ENCODE results near the gene DOCK9. TPM values are rescaled to one million over a fixed set of nuclear protein-coding genes. Genes with fewer than 3 reads are reported as not detected.

Gene DOCK9
- total RNA-seq, 4 donors from 2014 or later = 127 to 191 (median 154) TPM

DNA sequence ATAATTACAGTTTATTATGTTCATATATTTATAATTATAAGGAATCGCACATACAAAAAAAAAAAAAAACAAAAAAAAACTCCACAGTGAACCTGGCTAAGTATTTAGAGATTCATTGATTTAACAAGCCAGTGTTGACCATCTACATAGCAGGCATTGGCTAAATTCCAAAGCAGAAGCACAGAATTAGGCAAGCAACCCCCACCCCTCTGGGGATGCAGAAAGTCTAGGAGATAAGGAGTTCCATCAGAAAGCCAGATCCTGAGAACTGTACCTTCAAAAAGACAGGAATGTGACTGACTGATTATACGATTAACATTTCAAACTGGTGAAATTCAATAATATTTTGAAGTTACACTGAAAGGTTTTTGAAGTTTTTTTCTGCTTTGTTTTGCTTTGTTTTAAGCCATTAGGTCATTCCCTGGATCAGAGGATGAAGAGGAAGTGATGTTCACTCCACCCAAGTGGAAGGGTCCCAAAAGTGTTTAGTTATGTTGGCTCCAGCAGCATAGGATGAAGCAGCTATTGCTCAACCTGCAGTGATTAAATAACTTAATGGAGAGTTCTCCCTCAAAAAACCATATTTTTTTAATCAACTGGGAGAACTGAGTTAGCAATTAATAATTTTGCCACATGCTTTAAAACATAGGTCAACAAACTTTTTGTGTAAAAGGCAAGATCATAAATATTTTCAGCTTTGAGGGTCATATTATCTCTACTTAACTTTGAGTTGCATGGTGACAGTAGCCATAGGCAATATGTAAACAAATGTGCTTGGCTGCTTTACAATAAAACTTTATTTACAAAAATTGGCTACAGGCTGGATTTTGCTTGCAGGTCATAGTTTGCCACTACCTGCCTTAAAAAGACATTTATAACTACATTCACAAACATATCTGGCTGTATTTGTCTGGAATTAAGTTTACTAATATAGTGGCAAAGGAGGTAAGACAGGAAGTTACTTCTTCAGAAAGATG lies 49.6 kb downstream of the DOCK9 start:
- peak; percentile 84 for DNase-seq (ENCODE audit: extremely low spot score)
- peaks cover 0 to 22% (median 0%) of the 10 kb centered on the region in 4 donors for H3K36me3 ChIP-seq
- WGBS = 77% methylated on average over 2 of the region's 2 CpGs
- peaks cover 13 to 35% (median 20%) of the 10 kb centered on the region in 4 donors for H3K4me1 ChIP-seq
- TF ChIP-seq POLR2AphosphoS5 (IDR thresholded peaks at IDR 0.05) (peak; percentile 18 to 40), EP300 (IDR thresholded peaks at IDR 0.05) (no peak)
- H3K27ac ChIP-seq (replicated peaks in 1 of 4) = peak overlapping the region; percentile 31 to 56 (median 46)
- intact Hi-C loops (cut with DNase I) = no loop called here
- no peaks in the 10 kb centered on the region for H3K27me3 ChIP-seq
- no peaks in the 10 kb centered on the region for H3K9me3 ChIP-seq
- no peak overlapping the region for H3K4me3 ChIP-seq

DNA sequence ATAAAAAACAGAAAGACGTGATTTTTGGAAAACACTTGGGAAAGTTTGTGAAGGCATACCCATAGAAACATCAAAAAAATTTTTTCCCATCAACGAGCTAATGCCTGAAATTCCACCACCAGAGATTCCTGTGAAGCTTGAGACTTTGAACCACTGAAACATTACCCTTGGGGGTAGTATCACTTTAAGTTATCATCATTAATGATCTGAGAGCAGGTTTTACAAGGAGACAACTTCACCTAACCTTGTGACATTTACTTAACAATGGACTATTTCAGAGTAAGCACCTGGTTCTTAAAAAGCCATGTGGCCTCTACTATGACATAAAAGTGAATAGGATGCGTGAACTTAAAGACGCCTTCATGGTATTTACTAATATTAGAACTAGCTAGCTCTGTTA lies 51.9 kb downstream of the DOCK9 start:
- 88% methylated on average over 4 of the region's 4 CpGs for WGBS
- Histone ChIP-seq H3K4me1 (peaks cover 14 to 41% (median 29%) of the 10 kb centered on the region in 4 donors), H3K36me3 (peaks cover 0 to 40% (median 14%) of the 10 kb centered on the region in 4 donors), H3K27ac (replicated peaks in 1 of 4) (no peak overlapping the region), H3K4me3 (no peak overlapping the region), H3K9me3 (no peaks in the 10 kb centered on the region), H3K27me3 (no peaks in the 10 kb centered on the region)
- no peak for DNase-seq (ENCODE audit: extremely low spot score)
- TF ChIP-seq POLR2A (IDR thresholded peaks at IDR 0.05; ENCODE audit: low read depth) (no peak), POLR2AphosphoS5 (IDR thresholded peaks at IDR 0.05) (no peak), EP300 (IDR thresholded peaks at IDR 0.05) (no peak)
- TF ChIP-seq, protein P1, sequence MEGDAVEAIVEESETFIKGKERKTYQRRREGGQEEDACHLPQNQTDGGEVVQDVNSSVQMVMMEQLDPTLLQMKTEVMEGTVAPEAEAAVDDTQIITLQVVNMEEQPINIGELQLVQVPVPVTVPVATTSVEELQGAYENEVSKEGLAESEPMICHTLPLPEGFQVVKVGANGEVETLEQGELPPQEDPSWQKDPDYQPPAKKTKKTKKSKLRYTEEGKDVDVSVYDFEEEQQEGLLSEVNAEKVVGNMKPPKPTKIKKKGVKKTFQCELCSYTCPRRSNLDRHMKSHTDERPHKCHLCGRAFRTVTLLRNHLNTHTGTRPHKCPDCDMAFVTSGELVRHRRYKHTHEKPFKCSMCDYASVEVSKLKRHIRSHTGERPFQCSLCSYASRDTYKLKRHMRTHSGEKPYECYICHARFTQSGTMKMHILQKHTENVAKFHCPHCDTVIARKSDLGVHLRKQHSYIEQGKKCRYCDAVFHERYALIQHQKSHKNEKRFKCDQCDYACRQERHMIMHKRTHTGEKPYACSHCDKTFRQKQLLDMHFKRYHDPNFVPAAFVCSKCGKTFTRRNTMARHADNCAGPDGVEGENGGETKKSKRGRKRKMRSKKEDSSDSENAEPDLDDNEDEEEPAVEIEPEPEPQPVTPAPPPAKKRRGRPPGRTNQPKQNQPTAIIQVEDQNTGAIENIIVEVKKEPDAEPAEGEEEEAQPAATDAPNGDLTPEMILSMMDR (IDR thresholded peaks at IDR 0.05) = no peak
- intact Hi-C loops (cut with DNase I) = no loop called here

GRCh38 chr13:98923641-98924397 lies 54.0 kb downstream of the DOCK9 start:
- intact Hi-C loops (cut with DNase I) = no loop called here
- peak; percentile 26 for DNase-seq (ENCODE audit: extremely low spot score)
- Histone ChIP-seq H3K4me3 (no peak overlapping the region), H3K4me1 (peaks cover 19 to 37% (median 29%) of the 10 kb centered on the region in 4 donors), H3K27ac (replicated peaks in 1 of 4) (peak overlapping the region in 3 of 4 donors; percentile 31 to 47 (median 38)), H3K36me3 (peaks cover 0 to 55% (median 24%) of the 10 kb centered on the region in 4 donors), H3K27me3 (no peaks in the 10 kb centered on the region), H3K9me3 (no peaks in the 10 kb centered on the region)
- 70% methylated on average over 11 of the region's 11 CpGs for WGBS
- TF ChIP-seq POLR2AphosphoS5 (IDR thresholded peaks at IDR 0.05) (no peak), POLR2A (IDR thresholded peaks at IDR 0.05; ENCODE audit: low read depth) (no peak), EP300 (IDR thresholded peaks at IDR 0.05) (no peak)
- TF ChIP-seq, protein P1 (IDR thresholded peaks at IDR 0.05) = no peak

DNA sequence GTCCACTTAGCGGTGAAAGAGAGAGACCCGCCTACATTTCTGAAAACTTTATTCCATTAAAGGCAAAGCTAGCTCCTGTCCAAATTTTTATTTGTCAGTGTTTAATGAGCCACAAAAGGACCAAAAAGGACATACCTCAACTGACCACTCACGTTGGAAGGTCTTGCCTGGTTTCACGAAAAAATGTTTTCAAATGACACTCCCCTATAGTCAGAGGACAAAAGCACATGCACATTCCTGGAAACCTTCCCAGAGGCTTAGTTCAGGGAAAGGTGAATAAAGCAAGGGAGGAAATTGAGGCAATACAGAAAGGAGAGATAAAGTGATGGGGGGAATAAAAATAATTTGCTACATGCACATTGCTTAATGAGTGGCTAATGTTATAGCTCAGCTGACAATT lies 55.6 kb downstream of the DOCK9 start:
- no peaks in the 10 kb centered on the region for H3K9me3 ChIP-seq
- peaks cover 21 to 38% (median 23%) of the 10 kb centered on the region in 4 donors for H3K4me1 ChIP-seq
- intact Hi-C loops (cut with DNase I) = no loop called here
- TF ChIP-seq, protein P1 (IDR thresholded peaks at IDR 0.05) = no peak
- TF ChIP-seq EP300 (IDR thresholded peaks at IDR 0.05) = no peak
- TF ChIP-seq POLR2A (IDR thresholded peaks at IDR 0.05; ENCODE audit: low read depth) = no peak
- no peak for TF ChIP-seq POLR2AphosphoS5 (IDR thresholded peaks at IDR 0.05)
- WGBS = 81% methylated on average over 4 of the region's 4 CpGs
- peak overlapping the region in 1 of 4 donors; percentile 8 for H3K27ac ChIP-seq (replicated peaks in 1 of 4)
- H3K4me3 ChIP-seq = no peak overlapping the region
- no peak for DNase-seq (ENCODE audit: extremely low spot score)
- peaks cover 0 to 59% (median 25%) of the 10 kb centered on the region in 4 donors for H3K36me3 ChIP-seq
- no peaks in the 10 kb centered on the region for H3K27me3 ChIP-seq

DNA sequence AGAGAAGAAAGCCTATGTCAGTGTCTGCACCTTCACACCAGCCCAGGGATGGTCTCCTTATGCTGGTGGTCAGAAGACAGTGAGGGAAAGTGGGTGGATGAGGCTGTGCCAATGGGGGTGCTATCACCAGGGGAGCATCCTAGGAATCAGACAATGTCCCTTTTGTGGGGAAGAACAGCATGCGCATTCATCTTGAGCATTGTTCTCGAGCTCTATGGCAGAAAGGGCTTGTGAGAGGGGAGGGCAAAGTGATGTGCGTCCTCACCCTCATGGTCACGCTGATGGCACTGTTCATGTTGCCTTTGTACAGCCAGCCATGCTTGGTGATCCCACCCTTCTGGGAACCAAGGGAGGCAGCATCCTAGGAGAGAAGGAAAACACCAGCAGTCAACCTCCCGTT lies 56.1 kb downstream of the DOCK9 start:
- Histone ChIP-seq H3K36me3 (peaks cover 0 to 56% (median 25%) of the 10 kb centered on the region in 4 donors), H3K9me3 (no peaks in the 10 kb centered on the region), H3K4me1 (peaks cover 21 to 38% (median 24%) of the 10 kb centered on the region in 4 donors), H3K27ac (replicated peaks in 1 of 4) (no peak overlapping the region), H3K27me3 (no peaks in the 10 kb centered on the region), H3K4me3 (no peak overlapping the region)
- TF ChIP-seq EP300 (IDR thresholded peaks at IDR 0.05) (no peak), POLR2AphosphoS5 (IDR thresholded peaks at IDR 0.05) (no peak)
- intact Hi-C loops (cut with DNase I) = no loop called here
- WGBS = 98% methylated on average over 4 of the region's 5 CpGs
- DNase-seq (ENCODE audit: extremely low spot score) = no peak

Data from esophagus muscularis mucosa (tissue), 4 donors.